ENCODE data around the gene PPBP.
"Not testable (repeated sequence)": the region's sequence is repeated elsewhere in the genome, so short reads cannot be mapped to it uniquely, and the experiment has no call there.

PPBP gene

DNA sequence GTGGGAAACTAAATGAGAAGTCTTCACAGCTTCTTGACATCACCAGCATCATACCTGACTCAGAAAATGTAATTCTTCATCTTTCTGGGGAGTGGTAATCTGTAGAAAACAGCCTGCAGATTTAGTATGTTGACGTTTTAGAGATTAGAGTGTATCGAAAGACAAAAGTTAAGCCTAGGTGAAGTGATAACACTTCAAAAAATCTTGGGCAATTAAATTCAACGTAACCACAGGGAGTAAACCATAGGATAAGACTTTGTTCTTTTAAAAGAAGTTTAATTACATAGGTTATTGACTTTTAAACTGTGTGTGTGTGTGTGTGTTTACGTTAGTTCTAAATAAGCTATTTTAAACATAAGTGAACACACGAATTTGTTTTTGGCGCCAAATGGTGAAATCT, 12.3 kb upstream of the PPBP start:
- in situ Hi-C loops (cut with HindIII; ENCODE audit: low pct_ligation_motif_present, low pct_unique_long_range_greater_than_20kb, low sequenced_read_pairs), result no loop called here
- no peak for DNase-seq

DNA sequence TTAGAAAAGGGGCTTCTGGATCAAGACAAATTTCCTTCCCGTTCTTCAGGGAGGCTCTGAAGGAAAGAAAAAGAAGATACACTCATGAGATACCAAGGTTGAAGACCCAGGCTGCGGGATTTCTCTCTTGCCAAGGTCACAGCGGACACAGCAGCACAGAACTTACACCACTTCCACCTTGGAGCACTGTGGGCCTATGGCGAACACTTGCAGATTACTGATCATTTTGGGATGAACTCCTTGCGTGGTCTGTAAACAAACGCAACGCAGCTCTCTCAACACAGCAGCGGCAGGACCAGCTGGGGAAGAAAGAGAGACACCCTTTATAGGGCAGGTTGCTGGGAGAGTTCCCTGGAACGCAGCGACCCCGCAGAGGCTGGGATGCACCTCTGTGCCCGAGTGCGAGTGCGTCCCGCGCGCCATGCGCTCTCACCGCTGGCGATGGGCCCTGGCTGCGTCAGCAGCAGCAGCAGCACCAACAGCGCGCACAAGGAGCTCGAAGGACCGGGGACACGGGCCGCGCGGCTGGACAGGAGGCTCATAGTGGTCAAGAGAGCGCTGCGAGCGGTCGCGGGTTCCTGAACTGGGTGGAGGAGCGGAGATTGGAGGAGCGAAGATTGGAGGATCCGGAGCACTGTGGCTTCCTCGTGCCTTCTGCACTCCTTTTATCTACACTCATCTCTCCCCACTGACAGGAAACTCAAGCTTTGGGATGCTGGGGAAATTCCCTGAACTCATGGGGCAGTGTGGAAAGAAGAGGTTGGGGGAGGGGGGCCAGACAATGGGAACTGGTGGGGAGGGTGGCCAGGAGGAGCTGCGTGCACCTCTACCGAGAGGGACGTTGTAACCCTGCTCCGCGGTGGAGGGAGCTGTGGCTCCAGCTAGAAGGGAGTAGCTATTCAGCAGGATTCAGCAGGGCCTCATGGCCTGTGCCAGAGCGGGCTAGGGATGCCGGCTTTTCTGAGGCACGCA, 10.3 kb upstream of the PPBP start, which contains the start of gene CXCL5:
Gene CXCL5 (minus strand): TSS at position 638 of the 972 bp plus-strand sequence. CDS start 96 bp downstream, at position 542.
- DNase-seq, result no peak
- in situ Hi-C loops (cut with HindIII; ENCODE audit: low pct_ligation_motif_present, low pct_unique_long_range_greater_than_20kb, low sequenced_read_pairs), result no loop called here

DNA sequence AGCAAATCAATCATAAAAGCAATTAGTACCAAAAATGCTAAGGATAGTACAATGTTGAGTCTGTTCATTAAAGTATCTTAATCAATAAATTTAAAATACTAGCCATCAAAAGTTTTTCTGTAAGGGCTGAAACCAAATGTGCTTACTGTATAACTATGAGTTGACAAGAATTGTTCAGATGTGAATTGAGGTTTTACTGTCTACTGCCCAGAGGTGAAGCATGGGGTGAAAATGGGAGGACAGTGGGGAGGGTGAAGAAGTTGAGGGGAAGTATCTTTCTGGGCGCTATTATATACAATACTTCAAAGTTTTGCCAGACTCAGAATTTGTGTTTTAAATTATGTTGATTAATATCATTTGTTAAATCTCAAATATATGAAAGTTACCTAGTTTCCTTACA, 4.1 kb upstream of the PPBP start:
- no peak for DNase-seq
- in situ Hi-C loops (cut with HindIII; ENCODE audit: low pct_ligation_motif_present, low pct_unique_long_range_greater_than_20kb, low sequenced_read_pairs), result no loop called here

DNA sequence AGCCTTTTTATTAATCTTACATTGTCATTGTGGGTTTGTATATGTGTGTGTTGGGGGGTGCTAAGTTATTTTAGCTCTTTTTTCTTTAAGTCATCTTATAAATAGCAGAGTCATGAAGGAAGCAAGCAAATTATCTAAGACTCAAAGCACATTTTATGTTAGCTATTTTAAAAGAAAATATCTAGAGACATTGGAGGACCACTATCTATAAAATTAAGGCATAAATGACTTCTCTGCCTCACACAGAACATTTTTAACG, 3.7 kb upstream of the PPBP start:
- no peak for DNase-seq
- in situ Hi-C loops (cut with HindIII; ENCODE audit: low pct_ligation_motif_present, low pct_unique_long_range_greater_than_20kb, low sequenced_read_pairs), result no loop called here

DNA sequence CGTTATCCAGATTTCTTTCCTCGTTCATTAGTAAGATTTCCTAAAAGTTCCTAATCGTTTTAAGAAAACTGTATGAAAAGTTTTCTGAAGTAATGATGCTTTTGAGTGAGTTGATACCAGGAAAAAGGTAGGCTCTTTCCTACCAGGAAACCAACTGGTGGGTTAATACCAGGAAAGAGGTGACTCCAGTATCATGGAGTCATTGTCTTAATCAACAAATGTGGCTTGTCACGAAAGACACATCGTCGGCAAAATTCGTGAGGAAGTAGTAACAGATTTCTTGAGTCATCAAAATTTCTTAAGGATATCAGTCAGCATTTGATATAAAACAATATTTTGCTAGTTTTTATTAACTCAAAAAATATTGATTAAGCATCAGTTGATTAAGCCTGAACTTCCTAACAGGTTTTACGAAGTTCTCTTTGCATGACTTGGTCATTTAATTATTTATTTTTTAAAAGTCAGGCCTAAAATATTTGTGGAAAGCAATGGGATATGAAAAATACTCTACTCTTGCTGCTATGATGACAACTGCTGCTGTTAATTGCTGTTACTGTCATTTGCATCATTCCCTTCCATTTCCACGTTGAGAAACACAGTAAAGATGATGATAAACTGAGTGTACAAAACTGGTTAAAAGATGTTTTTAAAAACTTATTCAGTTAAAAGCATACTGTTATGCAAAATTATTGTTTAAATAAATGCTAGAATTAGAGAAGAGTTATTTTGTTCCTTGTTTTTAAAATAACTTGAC, 3.2 kb upstream of the PPBP start:
- DNase-seq, result no peak
- in situ Hi-C loops (cut with HindIII; ENCODE audit: low pct_ligation_motif_present, low pct_unique_long_range_greater_than_20kb, low sequenced_read_pairs), result no loop called here

DNA sequence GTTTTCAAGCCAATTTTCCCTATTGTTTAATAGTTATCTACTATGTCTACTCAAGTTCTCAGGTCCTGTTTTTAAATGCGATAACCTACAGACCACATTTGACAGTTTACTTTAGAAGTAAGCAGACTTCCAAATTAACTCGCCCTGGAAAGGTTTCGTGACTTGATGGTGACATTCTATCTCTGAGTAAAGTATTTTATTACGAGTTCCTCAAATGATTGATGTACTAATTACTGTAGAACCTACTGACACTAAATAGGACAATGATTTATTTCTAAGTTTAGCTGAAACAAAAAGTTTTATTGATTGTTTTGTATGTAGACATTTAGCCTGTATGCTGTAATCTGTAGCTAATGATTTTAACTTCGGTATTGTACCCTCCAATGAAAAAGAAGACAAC, 1.9 kb upstream of the PPBP start:
- in situ Hi-C loops (cut with HindIII; ENCODE audit: low pct_ligation_motif_present, low pct_unique_long_range_greater_than_20kb, low sequenced_read_pairs), result no loop called here
- no peak for DNase-seq

DNA sequence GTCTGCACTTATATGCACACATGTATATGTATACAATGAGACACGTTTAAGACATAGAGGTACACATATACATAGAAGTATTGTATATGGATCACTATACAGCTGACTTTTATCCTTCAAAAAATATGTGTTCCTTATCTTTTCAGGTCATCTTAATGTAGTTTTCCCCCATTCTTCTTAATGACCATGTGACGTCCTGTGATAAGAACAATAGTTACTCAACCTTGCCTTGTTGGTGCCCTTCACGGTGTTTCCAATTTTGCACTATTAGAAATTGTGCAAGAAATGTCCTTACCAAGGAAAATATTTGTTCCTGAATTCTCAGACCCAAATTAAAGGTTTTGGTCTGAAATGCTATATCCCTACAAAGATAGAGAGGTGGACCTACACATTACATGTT, 1.0 kb upstream of the PPBP start:
- DNase-seq, result no peak
- in situ Hi-C loops (cut with HindIII; ENCODE audit: low pct_ligation_motif_present, low pct_unique_long_range_greater_than_20kb, low sequenced_read_pairs), result no loop called here

DNA sequence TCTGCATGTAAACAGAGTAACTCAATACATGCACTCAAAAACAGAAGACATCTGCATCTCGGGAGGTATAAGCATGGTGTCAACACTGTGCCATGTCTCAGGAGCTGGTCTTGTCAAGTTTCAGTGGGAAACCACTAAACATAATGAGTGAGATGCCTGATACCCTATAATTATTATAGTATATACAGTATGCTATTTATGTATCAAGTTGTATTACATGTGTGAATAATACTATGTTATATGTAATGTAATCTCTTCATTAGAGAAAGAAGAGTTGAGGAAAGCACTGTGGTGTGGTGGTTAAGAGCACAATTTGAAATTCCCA, 2.5 kb downstream of the PPBP start:
- in situ Hi-C loops (cut with HindIII; ENCODE audit: low pct_ligation_motif_present, low pct_unique_long_range_greater_than_20kb, low sequenced_read_pairs), result no loop called here

DNA sequence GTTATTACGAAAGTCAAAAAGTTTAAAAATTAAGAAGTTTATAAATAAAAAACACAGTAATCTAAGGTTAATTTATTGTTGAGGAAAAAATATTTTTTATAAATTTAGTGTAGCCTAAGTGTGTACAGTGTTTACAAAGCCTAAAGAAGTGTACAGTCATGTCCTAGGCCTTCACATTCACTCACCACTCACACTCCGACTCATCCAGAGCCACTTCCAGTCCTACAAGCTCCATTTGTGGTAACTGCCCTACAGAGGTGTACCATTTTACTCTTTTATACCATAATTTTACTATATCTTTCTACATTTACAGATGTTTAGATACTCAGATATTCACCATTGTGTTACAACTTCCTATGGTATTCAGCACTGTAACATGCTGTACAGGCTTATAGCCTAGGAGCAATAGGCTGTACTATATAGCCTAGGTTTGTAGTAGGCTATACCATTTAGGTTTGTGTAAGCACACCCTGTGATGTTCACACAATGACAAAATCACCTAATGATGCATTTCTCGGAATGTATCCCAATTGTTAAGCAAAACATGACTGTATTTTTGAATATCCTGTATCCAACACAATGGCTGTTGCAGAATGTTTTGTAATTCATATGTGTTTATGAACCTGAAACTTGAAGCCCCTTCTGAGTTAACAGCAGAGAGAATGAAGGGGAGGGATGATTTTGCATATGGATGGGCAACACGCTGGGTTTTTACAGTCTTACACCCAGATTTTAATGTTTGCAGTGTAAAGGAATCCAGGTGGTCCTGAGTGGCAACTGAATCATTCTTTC, 3.1 kb downstream of the PPBP start:
- in situ Hi-C loops (cut with HindIII; ENCODE audit: low pct_ligation_motif_present, low pct_unique_long_range_greater_than_20kb, low sequenced_read_pairs), result no loop called here
- no peak for DNase-seq

More for the DNA sequence above, 2.5 kb downstream of the PPBP start:
- no peak for DNase-seq

DNA sequence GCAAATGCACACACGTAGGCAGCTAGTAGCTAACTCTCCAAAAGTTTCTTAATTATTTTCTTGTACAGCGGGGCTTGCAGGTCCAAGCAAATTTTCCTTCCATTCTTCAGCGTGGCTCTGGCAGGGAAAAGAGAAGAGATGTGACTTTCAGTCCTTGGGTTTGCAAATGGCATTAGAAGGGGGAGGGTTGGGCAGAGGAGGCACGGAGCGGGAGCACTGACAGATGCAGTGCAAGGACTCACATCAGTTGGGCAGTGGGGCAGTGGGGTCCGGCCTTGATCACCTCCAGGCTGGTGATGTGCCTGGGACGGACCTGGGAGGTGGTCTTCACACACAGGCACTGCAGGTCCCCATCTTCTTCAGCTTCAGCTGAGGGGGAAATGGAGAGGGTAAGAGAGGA, 6.8 kb downstream of the PPBP start:
- in situ Hi-C loops (cut with HindIII; ENCODE audit: low pct_ligation_motif_present, low pct_unique_long_range_greater_than_20kb, low sequenced_read_pairs); DNase-seq: not testable (repeated sequence)

DNA sequence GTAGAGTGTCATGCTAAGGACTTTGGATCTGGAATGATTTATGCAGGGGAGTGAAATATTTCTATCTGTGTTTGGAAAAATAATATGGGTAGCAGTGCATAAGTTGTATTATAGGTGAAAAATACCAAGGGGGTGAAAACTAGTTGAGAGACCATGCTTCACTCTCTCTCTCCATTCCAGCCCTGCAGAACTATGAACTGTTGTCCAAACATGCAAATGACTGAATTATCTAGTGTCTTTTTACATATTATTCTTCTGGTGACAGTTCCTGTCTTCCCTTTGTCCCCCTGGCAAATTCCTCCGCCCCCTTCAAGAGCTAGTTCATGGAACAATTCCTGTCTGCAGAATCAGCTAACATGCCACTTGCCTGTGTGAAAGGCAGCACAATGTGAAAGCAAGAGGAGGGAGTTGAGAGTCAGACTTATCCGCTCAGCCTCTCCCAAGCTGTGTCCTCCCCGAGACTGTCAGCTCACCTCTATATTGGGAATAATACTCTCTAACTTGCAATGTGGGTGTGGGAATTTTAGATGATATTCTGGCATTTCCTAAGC, 8.5 kb downstream of the PPBP start:
- in situ Hi-C loops (cut with HindIII; ENCODE audit: low pct_ligation_motif_present, low pct_unique_long_range_greater_than_20kb, low sequenced_read_pairs), result no loop called here

DNA sequence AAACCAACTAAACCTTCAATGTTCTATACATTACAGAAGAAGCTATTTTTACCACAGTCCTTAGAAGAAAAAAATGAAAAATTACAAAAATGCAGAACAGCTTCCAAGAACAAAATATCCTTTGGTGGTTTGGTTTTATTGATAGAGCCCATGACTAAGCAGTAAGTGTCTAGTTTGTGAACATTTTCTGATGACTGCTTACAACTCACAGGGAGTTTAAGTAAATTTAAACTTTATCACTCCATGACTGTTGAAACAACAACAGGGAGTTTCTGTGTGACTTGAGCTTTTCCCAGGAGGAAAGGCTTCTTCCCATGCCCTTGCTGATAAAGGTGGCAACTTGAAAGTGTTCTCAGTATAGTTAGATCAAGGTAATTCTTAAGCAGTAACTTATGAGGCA, 9.1 kb downstream of the PPBP start:
- no peak for DNase-seq

More for the DNA sequence above, 8.5 kb downstream of the PPBP start:
- no peak for DNase-seq

DNA sequence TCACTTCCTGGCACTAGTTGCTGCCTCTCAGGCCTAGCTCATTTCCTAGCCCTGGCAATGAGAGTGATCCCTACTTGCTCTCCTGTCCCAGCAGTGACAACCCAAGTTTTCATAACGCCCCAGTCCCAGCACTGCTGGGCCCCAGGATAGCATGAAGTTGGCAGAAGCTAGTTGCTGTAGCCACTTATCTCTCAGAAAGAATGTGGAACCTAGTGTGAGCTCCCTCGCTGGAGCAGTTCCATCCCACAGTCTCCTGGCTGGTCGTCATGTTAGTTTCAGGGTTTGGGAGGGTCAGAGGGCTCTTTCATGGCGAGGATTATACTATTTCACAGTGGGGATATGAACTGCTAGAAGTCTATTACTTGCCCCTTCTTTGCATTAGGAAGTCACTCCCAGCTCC, 11.3 kb downstream of the PPBP start:
- no peak for DNase-seq
- in situ Hi-C loops (cut with HindIII; ENCODE audit: low pct_ligation_motif_present, low pct_unique_long_range_greater_than_20kb, low sequenced_read_pairs), result no loop called here

More for the DNA sequence above, 9.1 kb downstream of the PPBP start:
- in situ Hi-C loops (cut with HindIII; ENCODE audit: low pct_ligation_motif_present, low pct_unique_long_range_greater_than_20kb, low sequenced_read_pairs), result no loop called here

DNA sequence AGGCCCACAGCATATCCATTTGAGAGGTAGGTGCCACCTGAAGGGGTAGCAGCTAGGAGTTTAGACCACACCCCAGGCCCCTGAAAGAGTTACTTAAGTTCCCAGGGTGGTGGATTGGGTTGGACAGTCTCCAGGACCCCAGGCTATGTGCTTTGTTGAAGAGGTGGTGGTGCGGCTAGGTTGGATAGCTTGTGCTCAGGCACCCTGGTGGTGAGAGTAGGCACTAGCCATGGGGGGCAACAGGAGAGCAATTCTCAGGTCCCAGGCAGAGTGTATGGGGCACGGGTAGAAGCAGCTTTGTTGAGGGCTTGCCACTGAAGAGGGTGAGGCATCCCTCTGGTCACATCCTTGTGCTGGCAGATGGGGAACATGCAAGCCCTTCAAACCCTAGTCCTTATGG, 11.8 kb downstream of the PPBP start:
- DNase-seq, result no peak
- in situ Hi-C loops (cut with HindIII; ENCODE audit: low pct_ligation_motif_present, low pct_unique_long_range_greater_than_20kb, low sequenced_read_pairs), result no loop called here

DNA sequence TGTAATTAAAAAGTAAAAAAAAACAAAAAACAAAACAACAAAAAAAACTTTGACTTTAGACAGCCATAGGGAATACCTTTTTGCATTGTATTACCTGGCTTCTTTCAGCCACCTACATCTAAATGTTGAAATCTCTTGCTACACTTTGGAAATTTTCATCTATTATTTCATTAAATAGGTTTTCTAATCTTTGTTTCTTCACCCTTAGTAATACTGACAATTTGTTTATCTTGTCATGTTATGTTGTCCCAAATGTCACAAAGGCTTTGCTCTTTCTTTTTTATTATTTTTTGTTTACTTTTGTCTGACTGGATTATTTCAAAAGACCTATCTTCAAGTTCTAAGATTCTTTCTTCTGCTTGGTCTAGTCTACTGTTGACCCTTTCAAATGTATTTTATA, 13.6 kb downstream of the PPBP start:
- no peak for DNase-seq
- in situ Hi-C loops (cut with HindIII; ENCODE audit: low pct_ligation_motif_present, low pct_unique_long_range_greater_than_20kb, low sequenced_read_pairs), result no loop called here

DNA sequence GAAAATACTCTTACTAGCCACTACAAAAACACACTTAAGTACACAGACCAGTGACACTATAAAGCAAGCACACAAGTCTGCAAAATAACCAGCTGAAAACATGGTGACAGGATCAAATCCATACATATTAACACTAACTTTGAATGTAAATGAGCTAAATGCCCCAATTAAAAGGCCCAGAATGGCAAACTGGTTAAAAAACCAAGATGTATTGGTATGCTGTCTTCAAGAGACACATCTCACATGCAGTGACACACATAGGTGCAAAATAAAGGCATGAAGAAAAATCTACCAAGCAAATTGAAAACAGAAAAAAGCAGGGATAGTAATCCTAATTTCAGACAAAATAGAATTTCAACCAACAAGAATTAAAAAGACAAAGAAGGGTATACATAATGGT, 17.0 kb downstream of the PPBP start:
- in situ Hi-C loops (cut with HindIII; ENCODE audit: low pct_ligation_motif_present, low pct_unique_long_range_greater_than_20kb, low sequenced_read_pairs), result no loop called here
- no peak for DNase-seq

DNA sequence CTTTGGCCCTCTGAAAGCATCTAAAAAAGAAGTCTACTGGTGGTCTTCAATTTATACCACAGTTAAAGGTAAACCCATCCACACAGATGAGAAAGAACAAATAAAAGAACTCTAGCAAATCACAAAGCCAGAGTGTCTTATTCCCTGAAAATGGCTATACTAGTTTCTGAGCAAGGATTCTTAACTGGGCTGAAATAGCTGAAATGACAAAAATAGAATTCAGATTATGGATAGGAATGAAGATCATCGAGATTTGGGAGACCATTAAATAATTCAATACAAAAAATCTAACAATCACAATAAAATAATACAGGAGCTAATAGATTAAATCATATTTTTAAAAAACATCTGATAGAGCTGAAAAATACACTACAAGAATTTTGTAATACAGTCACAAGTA, 18.0 kb downstream of the PPBP start:
- in situ Hi-C loops (cut with HindIII; ENCODE audit: low pct_ligation_motif_present, low pct_unique_long_range_greater_than_20kb, low sequenced_read_pairs), result no loop called here
- no peak for DNase-seq

DNA sequence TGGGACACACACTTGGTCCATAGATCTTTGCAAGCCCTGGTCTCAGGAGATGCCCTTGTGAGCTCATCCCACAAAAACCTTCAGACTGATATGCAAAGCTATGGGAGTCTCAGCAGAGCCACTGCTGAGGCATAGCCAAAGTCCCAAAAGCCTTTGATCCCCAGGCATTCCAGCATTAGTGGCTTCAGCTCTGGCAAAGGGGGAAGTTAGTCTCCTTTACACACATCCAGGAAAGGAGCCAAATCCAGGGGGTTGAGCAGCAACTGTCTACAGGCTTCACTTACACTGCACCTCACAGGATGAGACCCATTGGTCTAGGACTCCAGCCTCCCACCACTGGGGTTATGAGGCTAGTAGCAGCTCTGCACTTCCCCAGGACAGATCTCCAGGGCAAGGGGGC, 20.1 kb downstream of the PPBP start:
- in situ Hi-C loops (cut with HindIII; ENCODE audit: low pct_ligation_motif_present, low pct_unique_long_range_greater_than_20kb, low sequenced_read_pairs), result no loop called here
- no peak for DNase-seq
